Activated T-helper 1 cell treated with Interleukin-2 at 50 U/mL for 16 hours (primary cell): ENCODE measurements around the gene KRT77.
"Not testable (repeated sequence)": the region's sequence is repeated elsewhere in the genome, so short reads cannot be mapped to it uniquely, and the experiment has no call there.

Source experiments
- DNase-seq: peaks from one replicate; pipeline ENCODE4 v3.0.0-alpha.2; 2020; ENCODE audit warnings: low read depth

KRT77 gene

DNA sequence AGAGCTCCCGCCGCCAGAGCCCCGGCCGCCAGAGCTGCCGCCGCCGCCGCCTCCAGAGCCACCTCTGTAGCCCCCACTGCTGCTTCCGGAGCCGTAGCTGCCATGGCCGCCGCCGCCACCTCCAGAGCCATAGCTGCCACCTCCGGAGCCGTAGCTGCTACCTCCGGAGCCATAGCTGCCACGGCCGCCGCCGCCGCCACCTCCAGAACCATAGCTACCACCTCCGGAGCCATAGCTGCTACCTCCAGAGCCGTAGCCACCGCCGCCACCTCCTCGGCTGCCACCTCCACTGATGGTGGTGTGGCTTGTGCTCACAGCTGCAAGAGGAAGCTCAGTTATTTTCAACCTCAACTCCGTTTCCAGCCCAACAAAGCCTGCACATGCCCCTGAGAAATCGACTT, 28.0 kb downstream of the KRT77 start:
- no peak for DNase-seq

DNA sequence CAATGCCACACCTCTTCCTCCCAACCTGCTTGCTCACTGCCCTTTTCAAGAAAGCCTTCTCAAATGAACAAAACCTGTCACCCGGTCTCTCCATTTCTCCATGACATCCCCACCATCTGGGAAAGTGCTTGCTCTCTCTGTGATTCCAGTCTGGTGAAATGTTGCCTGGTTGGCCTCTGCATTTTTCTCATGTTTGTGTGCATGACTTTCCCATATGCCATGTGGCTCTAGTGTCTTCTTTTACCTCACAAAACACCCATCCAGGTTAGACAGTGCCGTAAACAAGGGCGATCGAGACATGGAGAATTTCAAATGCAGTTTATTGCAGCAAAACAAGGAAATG, 28.9 kb downstream of the KRT77 start:
- no peak for DNase-seq

- DNase-seq = no peak
Observed at GRCh38 chr12:52673713-52674432, 29.5 kb downstream of the KRT77 start.

- DNase-seq = no peak
Observed at GRCh38 chr12:52673217-52673616, 30.1 kb downstream of the KRT77 start.

- DNase-seq = no peak
Observed at GRCh38 chr12:52672321-52672933, 30.9 kb downstream of the KRT77 start.

DNA sequence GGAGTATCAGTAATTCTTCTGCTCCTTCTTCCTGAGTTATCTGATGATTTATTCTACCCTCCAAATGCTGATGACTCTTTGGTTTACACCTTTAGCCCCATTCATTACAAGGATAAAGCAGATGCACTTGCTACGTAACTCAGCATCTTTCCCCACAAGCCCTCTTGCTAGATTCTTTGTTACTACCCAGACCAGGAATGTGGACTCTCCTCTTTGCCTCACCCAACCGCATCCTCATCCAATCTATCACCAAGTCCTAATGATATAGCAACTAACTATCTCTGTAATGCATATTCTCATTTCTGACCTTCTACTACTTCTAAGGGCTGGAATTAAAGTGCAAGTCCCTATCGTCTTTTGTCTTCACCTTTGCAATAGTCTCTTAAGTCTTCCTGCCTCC, 32.4 kb downstream of the KRT77 start:
- no peak for DNase-seq

DNA sequence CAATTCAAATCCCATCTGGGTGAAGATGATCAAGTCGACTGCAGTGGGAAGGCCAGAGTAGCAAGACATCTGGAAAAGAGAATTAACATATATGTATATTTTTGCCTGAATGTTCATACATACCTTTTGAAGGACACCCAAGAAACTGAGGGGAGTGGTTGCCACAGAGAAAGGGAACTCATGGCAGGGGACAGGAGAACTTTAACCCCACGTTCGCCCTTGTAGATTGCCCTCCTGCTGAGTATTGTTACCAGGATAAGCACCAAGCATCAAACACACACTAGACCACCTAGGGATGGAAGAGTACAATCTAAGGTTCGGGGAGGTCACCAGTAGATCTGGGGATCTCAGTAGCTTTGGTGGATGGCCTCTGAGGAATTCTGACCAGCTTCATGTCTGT, 32.8 kb downstream of the KRT77 start:
- DNase-seq = no peak

DNA sequence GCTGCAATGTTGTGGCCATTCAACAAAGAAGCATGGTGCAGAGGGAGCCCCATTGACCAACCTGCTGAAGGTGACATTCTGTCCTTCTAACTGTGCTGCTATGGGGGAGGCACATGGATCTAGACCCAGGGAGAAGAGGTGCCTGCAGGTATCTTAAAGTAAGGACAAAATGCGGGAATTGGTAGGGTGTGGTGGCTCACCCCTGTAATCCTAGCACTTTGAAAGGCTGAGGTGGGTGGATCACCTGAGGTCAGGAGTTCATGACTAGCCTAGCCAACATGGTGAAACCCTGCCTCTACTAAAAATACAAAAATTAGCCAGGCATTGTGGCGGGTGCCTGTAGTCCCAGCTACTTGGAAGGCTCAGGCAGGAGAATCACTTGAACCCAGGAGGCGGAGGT, 33.4 kb downstream of the KRT77 start:
- DNase-seq = not testable (repeated sequence)

DNA sequence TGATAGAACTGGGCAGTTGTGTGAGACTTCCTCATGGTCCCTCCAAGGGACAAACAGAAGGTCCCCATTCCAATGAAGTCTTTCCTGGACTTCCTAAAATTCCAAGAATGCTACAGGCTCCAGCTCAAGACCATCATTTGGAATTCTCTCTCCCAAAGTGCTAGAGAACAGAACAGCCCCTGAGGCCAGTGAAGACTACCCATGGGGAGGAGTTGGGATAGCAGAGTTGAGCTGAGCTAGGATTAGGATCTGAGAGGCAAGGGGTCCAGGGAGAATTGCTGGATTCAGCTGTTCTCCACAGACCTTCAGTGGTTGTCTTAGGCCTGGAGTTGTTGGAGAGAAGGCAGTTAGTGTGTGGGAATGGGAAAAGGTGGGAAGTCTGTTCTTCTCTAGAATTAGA, 33.9 kb downstream of the KRT77 start:
- DNase-seq = no peak

- DNase-seq = no peak
Observed at GRCh38 chr12:52667931-52668330, 35.4 kb downstream of the KRT77 start.

DNA sequence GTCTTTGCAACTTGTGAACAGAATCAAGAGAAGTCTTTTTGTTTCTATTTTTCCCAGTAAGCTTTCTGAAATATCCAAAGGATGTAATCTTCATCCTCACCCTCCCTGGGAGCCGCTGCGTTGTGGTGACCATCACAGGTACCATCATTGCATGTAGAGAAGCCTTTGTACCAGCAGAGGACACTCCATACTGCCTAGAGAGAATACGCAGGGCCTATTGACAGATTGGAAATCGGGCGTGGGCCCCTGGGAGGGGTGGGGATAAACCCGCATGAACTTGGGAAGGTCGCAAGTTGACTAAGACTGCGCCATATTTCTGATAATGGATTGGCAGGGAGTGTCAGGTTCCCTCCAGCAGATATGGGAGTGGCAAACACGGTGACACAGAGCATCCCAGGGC, 35.8 kb downstream of the KRT77 start:
- DNase-seq = no peak

GRCh38 chr12:52666471-52666870, 36.9 kb downstream of the KRT77 start:
- no peak for DNase-seq

- no peak for DNase-seq
Observed at GRCh38 chr12:52663420-52663819, 39.9 kb downstream of the KRT77 start.

DNA sequence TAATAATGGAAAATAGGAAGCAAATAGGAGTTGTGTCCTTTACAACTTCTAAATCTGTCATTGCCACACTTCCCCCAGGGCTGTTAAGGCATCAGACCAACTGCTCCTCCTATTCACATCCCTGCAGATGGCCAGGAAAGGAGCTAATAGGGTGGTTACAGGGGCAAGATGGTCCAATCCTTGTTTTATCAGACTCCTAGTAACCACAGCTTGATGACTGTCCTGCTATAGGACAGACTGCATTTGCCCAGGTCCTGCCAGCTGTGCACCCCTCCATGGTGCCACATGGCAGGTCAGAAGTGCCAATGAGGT, 40.5 kb downstream of the KRT77 start:
- no peak for DNase-seq

DNA sequence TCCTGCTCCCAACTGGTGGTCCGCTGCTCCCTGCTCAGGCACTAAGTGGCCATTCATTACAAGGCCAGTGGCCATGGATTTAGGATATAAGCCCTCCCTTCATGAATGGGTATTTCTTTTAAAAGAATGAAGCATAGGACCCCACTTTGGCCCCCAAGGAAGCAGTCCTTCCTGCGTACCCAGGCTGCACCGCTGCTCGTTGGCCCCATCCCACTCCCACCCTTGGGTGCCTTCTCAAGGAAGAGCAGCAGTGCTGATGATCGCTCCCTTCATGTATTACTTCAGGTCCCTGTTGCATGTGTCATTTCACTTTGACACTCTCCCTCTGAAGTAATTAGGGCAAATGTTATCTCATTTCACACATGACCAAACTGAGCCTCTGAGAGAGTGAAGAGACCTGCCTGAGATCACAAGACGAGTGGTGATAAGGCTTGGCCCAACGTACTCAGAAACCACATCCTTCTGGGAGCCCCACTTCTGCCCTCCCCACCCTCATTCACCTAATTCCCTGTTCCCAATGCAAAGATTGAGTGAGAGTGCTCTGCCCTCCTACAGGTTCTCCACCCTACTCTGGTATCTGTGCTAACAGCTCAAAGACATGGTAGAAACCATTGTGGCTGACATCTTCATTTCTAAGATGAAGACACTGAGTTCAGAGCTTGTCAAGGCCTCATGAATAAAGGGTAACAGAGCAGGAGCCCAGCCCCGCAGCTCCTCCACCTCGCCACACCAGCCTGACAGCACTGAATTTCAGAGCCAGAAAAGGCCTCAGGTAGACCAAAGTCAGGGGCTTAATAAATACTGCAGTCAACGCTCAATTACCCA, 41.0 kb downstream of the KRT77 start:
- no peak for DNase-seq

DNA sequence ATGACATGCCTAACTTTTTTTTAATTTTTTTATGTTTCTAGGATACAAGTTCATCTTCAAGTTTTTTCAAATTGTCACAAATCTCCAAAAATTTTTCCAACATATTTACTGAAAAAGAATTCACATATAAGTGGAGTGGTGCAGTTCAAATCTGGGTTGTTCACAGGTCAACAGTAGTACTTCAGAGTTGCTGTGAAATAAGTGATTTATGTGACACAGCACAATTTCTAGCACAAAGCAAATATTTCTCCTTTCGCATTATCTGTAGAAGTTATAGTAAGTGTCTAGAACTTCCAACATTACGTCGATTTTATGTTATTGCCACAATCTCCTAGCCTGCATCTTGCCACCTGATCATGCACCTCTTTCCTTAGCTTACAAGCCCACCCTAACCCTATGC, 41.7 kb downstream of the KRT77 start:
- DNase-seq = no peak

- DNase-seq = no peak
Observed at GRCh38 chr12:52660934-52661499, 42.3 kb downstream of the KRT77 start.

- DNase-seq = no peak
Observed at GRCh38 chr12:52659951-52660350, 43.4 kb downstream of the KRT77 start.

- DNase-seq = no peak
Observed at GRCh38 chr12:52659395-52659794, 43.9 kb downstream of the KRT77 start.

DNA sequence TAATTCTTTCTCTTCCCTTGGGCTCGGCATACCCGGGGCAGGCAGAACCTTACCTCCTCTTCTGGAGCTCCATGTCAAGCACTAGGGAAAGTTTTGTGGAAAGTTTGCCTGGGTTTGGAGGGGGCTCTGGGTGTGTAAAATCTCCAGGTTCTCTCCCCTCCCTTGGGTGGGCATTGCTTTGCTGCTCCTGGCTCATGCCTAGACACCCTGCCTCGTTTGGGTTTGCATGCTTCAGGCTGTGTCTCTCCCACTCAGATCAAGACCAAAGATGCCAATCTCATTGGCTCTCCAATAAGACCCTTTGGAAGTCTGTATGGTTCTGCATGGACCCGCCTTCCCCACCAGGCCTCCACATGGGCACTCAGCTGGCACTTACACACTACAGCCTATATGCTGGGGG, 45.1 kb downstream of the KRT77 start:
- no peak for DNase-seq

GRCh38 chr12:52657250-52657902, 45.9 kb downstream of the KRT77 start:
- no peak for DNase-seq

- no peak for DNase-seq
Observed at GRCh38 chr12:52656616-52657015, 46.7 kb downstream of the KRT77 start.

GRCh38 chr12:52655720-52656124, 47.6 kb downstream of the KRT77 start:
- DNase-seq = no peak
